ENCODE results near the gene MOB2. TPM values are rescaled to one million over a fixed set of nuclear protein-coding genes. Genes with fewer than 3 reads are reported as not detected.
"Not testable (repeated sequence)": the region's sequence is repeated elsewhere in the genome, so short reads cannot be mapped to it uniquely, and the experiment has no call there.

Gene MOB2
- total RNA-seq, 1 donor from 2014 or later: 31.3 TPM

DNA sequence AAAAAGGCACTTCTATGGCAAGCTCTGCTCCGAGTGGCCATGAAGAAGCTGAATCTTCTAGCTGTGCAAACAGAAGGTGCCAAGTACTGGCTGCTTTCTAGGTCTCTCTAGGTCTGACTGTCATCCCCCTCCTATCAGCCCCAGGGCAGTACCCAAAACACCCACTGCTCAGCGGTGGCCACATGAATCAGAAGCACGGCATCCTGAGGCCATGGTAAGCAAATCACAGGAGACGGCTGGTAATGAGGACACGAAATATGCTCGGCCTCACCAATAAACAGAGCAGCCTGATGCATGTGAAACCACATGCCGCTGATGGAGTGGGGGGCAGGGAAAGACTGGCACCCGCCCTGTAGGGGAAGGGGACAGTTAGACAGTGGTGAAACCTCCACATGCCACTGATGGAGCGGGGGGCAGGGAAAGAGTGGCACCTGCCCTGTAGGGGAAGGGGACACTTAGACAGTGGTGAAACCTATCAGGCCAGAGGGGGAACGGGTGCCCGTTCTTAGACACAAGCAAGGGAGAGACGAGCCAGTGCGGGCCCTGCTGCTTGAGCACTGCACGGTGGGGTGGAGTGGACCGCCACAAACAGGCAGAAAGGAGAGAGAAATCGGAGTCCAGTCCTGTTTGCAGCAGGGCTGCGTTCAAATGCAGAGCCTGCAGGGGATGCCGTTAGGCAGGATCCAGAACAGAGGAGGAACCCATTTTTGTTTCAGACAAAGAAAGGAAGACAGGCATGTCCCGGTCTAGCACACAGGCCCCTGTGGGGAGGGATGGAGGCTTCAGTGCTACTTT is 29.9 kb upstream of the MOB2 start:
- H3K4me3 Mint-ChIP-seq: no peak overlapping the region
- peaks cover 5% of the 10 kb centered on the region for H3K4me1 Mint-ChIP-seq
- no peaks in the 10 kb centered on the region for H3K9me3 Mint-ChIP-seq
- TF ChIP-seq, protein P1, sequence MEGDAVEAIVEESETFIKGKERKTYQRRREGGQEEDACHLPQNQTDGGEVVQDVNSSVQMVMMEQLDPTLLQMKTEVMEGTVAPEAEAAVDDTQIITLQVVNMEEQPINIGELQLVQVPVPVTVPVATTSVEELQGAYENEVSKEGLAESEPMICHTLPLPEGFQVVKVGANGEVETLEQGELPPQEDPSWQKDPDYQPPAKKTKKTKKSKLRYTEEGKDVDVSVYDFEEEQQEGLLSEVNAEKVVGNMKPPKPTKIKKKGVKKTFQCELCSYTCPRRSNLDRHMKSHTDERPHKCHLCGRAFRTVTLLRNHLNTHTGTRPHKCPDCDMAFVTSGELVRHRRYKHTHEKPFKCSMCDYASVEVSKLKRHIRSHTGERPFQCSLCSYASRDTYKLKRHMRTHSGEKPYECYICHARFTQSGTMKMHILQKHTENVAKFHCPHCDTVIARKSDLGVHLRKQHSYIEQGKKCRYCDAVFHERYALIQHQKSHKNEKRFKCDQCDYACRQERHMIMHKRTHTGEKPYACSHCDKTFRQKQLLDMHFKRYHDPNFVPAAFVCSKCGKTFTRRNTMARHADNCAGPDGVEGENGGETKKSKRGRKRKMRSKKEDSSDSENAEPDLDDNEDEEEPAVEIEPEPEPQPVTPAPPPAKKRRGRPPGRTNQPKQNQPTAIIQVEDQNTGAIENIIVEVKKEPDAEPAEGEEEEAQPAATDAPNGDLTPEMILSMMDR (IDR thresholded peaks at IDR 0.05; ENCODE audit: unreplicated experiment): no peak
- H3K27ac Mint-ChIP-seq: peak overlapping the region; percentile 2
- no peaks in the 10 kb centered on the region for H3K36me3 Mint-ChIP-seq
- no peaks in the 10 kb centered on the region for H3K27me3 Mint-ChIP-seq (ENCODE audit: low read depth)
- DNase-seq (ENCODE audit: low spot score in 2 of 2, unreplicated experiment in 2 of 2): no peak

DNA sequence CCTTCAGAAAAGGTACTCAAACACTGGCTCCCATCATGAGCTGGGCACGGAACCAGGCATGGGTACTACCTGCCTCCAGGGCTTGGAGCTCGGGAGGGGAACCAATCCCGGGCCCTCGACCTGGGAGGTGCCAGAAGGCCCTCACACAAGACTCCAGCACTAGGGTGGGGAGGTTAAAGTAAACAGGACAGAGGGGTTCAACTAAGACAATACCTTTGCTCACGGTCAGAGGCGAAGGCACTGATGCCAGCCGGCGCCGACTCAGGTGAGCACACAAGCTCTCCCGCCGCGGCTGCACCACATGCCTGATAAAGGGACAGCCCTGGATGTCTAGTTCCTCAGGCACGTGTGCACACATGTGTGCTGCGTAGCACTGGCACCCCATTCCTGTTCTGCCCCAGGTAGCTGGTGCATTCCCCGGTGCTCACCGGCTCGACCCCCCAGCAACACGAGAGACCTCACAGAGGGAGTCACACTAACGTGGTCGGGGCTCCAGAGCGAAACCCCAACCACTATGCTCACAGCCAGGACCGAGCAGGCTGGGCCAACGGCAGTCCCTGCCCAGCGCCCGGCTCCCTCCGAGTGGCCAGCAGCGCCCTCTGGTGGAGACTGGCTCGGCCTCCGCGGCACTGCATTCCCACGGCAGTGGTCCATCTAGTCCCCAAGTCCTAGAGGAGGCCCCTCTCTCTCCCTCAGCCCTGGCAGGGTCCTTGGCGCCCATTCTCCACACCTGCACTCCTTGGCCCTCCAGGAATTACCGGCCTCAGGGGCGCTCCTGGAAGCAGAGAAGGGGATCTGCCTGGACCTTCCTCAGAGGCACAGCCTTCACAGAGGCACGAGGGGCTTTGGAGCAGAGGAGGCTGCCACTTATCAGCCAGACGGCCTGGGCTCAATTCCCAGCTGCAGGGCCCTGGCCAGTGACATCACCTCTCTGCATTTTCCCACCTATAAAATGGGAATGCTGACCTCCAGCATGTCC is 28.8 kb upstream of the MOB2 start:
- TF ChIP-seq, protein P1 (IDR thresholded peaks at IDR 0.05; ENCODE audit: unreplicated experiment): peak; percentile 97
- no peaks in the 10 kb centered on the region for H3K36me3 Mint-ChIP-seq
- no peak overlapping the region for H3K27ac Mint-ChIP-seq
- peaks cover 2% of the 10 kb centered on the region for H3K4me1 Mint-ChIP-seq
- H3K9me3 Mint-ChIP-seq: no peaks in the 10 kb centered on the region
- peak; percentile 74 to 95 for DNase-seq (ENCODE audit: low spot score in 2 of 2, unreplicated experiment in 2 of 2)
- H3K4me3 Mint-ChIP-seq: no peak overlapping the region
- H3K27me3 Mint-ChIP-seq (ENCODE audit: low read depth): no peaks in the 10 kb centered on the region

GRCh38 chr11:1514336-1515061 is 27.9 kb upstream of the MOB2 start:
- Mint-ChIP-seq H3K27ac (no peak overlapping the region), H3K9me3 (no peaks in the 10 kb centered on the region), H3K27me3 (ENCODE audit: low read depth) (no peaks in the 10 kb centered on the region), H3K4me1 (peaks cover 5% of the 10 kb centered on the region), H3K36me3 (no peaks in the 10 kb centered on the region), H3K4me3 (no peak overlapping the region)
- TF ChIP-seq, protein P1 (IDR thresholded peaks at IDR 0.05; ENCODE audit: unreplicated experiment): no peak
- DNase-seq (ENCODE audit: low spot score in 2 of 2, unreplicated experiment in 2 of 2): no peak

GRCh38 chr11:1513326-1514296 is 27.0 kb upstream of the MOB2 start:
- DNase-seq (ENCODE audit: low spot score in 2 of 2, unreplicated experiment in 2 of 2): no peak
- Mint-ChIP-seq H3K4me3 (no peak overlapping the region), H3K27me3 (ENCODE audit: low read depth) (no peaks in the 10 kb centered on the region), H3K4me1 (peaks cover 11% of the 10 kb centered on the region), H3K36me3 (no peaks in the 10 kb centered on the region), H3K27ac (peak overlapping the region; percentile 52), H3K9me3 (no peaks in the 10 kb centered on the region)
- TF ChIP-seq, protein P1 (IDR thresholded peaks at IDR 0.05; ENCODE audit: unreplicated experiment): no peak

DNA sequence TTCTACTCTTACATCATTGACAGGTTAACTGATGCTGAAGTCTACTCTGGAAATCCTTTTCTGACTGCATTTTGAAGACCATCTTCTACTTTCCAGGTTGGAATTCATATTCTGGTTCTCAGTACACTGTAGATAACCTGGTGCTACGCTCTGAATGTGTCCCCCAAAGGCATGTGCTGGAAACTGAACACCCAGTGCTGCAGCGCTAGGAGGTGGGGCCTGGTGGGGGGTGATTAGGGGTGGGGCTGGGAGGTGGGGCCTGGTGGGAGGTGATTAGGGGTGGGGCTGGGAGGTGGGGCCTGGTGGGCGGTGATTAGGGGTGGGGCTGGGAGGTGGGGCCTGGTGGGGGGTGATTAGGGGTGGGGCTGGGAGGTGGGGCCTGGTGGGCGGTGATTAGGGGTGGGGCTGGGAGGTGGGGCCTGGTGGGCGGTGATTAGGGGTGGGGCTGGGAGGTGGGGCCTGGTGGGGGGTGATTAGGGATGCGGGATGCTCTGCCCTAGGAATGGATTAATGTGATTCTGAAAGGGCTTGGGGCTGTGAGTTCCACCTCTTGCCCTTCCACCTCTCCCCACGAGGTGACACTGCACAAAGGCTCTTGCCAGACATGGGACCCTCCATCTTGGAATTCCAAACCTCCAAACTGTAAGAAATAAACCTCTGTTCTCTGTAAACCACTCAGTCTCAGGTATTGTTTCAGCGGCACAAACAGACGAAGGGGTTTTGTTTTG is 26.1 kb upstream of the MOB2 start:
- DNase-seq (ENCODE audit: low spot score in 2 of 2, unreplicated experiment in 2 of 2); H3K4me3 Mint-ChIP-seq; H3K27me3 Mint-ChIP-seq (ENCODE audit: low read depth); H3K36me3 Mint-ChIP-seq; H3K27ac Mint-ChIP-seq; H3K9me3 Mint-ChIP-seq: not testable (repeated sequence)
- peaks cover 11% of the 10 kb centered on the region for H3K4me1 Mint-ChIP-seq

Measured in mesothelial cell of epicardium (in vitro differentiated cells).